Motor neuron (in vitro differentiated cells): ENCODE results near the gene DIS3L2. TPM values are rescaled to one million over a fixed set of nuclear protein-coding genes. Genes with fewer than 3 reads are reported as not detected.

Experiments
- ATAC-seq, 8 experiments: fragments of 200-7000 bp; cut with Tn5 transposase; replicated peaks in 6 of 8; 2 replicates each; pipeline ENCODE4 v1.8.0; 2021; ENCODE audit warnings: mild to moderate bottlenecking in 8 of 8, moderate library complexity in 8 of 8
- H3K27ac ChIP-seq, 2 donors: fragments of 250-450 bp; sonication (Bioruptor Pico); 2 replicates each; pipeline ENCODE4 v1.9.0; 2021; ENCODE audit warnings: antibody characterized with exemption in 2 of 2, mild to moderate bottlenecking in 2 of 2, moderate library complexity in 1 of 2
- H3K4me1 ChIP-seq, 2 donors: fragments of 250-450 bp; sonication (Bioruptor Pico); replicated peaks in 1 of 2; 2 replicates each; pipeline ENCODE4 v1.6.1; 2021; ENCODE audit warnings: antibody characterized with exemption in 2 of 2, mild to moderate bottlenecking in 2 of 2, moderate library complexity in 1 of 2
- H3K4me3 ChIP-seq, 5 donors: fragments of 250-450 bp; sonication (Bioruptor Pico); 2 replicates each; pipeline ENCODE4 v1.9.0; 2021; ENCODE audit warnings: antibody characterized with exemption in 5 of 5, mild to moderate bottlenecking in 5 of 5, moderate library complexity in 4 of 5
- WGBS, 10 experiments: fragments of 450-650 bp; shearing (Covaris generic); methylation state at CpG; one replicate each; pipeline ENCODE4 v1.0.0; 2022; 5-methylcytosine and 5-hydroxymethylcytosine counted together
- in situ Hi-C, 9 experiments: fragments of 400-800 bp; cut with MboI; loops; one replicate each; pipeline ENCODE4 v1.15.0; 2021; ENCODE audit warnings: low sequenced_read_pairs in 9 of 9, low pct_unique_long_range_greater_than_20kb in 2 of 9; ENCODE audit not compliant: unreplicated experiment in 9 of 9
- total RNA-seq, 8 experiments: library from RNA; unstranded; fragments of 300-600 nt; gene quantifications; 2 replicates each; pipeline versions ENCODE4 v1.2.3 to v1.2.4, GENCODE V29; 2022

DIS3L2 gene
- total RNA-seq, 8 experiments from 2014 or later = 10.6 to 33.1 (median 21.8) TPM

GRCh38 chr2:232006253-232006652, 44.7 kb downstream of the DIS3L2 start:
- in situ Hi-C loops = no loop called here
- Histone ChIP-seq H3K4me1 (no peaks in the 10 kb centered on the region), H3K27ac (no peak overlapping the region), H3K4me3 (no peak overlapping the region)
- ATAC-seq = no peak
- WGBS, 10 experiments = 59 to 100% (median 81%) methylated on average over 2 to 3 of the region's 3 CpGs

DNA sequence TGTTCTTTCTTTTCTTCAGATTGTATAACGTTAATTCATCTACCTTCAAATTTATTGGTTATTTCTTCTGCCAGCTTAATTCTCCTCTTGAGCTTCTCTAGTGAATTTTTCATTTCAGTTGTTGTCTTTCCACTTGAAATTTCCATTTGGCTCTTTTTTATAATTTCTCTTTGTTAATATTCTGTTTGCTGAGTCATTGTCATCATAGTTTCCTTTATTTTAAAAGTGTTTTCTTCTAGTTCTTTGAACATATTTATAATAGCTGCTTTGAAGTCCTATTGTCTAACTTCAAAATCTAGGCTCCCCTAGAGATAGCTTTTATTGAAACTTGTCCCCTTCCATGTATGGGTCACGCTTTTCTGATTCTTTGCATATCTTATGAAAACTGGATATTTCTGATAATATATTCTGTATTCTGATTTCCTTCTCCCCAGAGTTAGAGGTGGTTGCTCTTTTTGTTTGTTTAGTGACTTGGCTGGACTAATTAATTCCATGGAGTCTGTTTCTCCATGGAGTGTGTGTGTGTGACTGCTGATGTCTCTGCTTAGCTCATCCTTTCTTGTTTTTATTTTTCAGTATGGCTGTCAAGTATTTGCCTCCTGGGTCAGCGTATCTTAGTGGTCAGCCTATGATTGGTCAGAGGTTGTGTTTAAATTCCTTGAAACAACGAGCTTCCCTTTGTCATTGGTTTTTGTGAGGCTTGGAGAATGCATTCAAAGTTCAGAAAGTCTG, 47.6 kb downstream of the DIS3L2 start:
- WGBS, 10 experiments = 66 to 98% (median 83%) methylated on average over 2 to 4 of the region's 4 CpGs
- no peak overlapping the region for H3K4me3 ChIP-seq
- H3K27ac ChIP-seq = no peak overlapping the region
- ATAC-seq = peak in 3 of 8 experiments; percentile 15 to 32 (median 25)
- in situ Hi-C loops = no loop called here
- no peaks in the 10 kb centered on the region for H3K4me1 ChIP-seq

DNA sequence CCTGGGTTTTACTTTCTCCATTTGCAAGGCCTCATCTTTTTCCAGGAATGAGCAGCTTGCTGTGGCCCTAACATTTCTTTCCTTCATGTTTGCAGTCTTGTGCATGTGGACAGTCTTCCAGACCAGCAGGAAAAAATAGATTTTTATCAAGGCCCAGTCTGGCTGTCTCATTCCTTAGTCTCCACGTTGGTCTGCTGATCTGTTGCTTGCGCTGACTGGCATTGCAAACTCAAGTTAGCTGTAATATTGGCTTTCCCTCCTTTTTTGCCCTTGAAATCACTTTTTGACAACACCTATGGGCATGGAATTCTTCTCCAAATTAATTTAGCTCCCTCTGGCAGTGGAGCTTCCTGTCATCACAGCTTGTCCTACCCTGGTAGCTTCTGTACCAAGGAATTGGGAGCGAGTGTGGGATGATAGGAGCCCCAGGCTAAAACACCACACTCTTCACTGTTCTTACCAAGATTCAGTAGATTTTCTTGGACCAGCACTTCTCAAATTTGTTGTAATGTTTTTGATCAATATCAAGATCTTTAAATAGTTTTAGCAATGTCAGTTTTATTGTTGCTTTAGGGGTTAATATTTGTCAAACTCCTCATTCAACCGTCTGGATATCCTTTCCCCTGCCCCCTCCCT, 48.2 kb downstream of the DIS3L2 start:
- in situ Hi-C loops = no loop called here
- no peak for ATAC-seq
- no peak overlapping the region for H3K4me3 ChIP-seq
- WGBS, 10 experiments = 50 to 100% (median 93%) methylated on average over 1 to 4 of the region's 4 CpGs; no CpG with 5 or more reads in 1 of the 10 experiments
- H3K4me1 ChIP-seq = no peaks in the 10 kb centered on the region
- H3K27ac ChIP-seq = no peak overlapping the region

DNA sequence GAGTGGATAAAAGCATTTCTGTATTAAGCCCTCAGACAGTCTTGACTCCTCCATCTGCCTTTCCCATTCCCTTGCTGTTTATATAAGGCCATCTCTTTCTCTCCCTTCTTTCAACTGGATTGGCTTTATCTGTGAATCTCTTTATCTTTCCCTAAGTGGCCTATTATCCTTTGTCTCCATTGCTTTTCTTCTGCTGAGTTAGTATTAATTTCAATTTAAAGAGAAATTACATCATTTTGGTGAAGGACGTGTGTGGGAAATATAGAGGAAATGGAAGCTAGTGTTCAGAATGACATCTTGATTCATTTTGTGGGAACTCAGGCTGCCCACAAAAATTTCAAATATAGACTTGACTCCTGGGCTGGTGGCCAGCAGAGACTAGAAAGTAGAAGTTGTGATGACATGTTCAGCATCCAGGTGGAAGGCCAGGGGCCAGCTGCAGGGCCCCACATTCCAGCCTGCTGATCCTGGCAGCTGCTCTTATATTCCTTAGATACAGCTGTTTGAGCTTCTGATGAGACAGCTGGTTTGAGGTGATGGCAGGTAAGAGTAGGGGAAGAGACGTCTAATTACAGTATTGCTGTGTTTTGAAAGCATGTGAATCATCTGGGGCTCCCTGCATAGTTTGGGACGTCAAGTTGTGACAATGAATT, 52.3 kb downstream of the DIS3L2 start:
- 24 to 100% (median 86%) methylated on average over 1 to 3 of the region's 3 CpGs for WGBS, 10 experiments
- no peak overlapping the region for H3K4me3 ChIP-seq
- no peaks in the 10 kb centered on the region for H3K4me1 ChIP-seq
- no peak overlapping the region for H3K27ac ChIP-seq
- in situ Hi-C loops = no loop called here
- no peak for ATAC-seq

DNA sequence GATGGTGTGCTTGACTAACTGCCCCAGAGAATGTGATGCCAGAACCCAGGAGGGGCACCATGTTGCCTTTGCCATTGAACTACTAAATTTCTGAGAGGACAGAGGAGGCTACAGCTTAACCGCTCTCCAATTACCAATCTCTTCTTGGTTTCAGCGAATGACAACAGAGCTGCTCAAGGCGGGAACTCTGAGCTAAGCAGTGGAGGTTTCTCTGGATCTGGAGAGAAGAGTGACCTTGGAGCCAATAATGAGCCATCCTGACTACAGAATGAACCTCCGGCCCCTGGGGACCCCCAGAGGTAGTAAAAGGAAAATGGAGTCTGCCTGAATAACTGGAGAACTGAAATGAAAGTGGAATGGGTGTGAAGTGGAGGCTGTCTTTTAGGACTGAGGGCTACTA, 53.2 kb downstream of the DIS3L2 start:
- Histone ChIP-seq H3K4me3 (no peak overlapping the region), H3K27ac (no peak overlapping the region), H3K4me1 (no peaks in the 10 kb centered on the region)
- in situ Hi-C loops = no loop called here
- no peak for ATAC-seq
- 50 to 100% (median 89%) methylated on average over 2 to 4 of the region's 4 CpGs; no CpG with 5 or more reads in 4 of the 10 experiments for WGBS, 10 experiments

DNA sequence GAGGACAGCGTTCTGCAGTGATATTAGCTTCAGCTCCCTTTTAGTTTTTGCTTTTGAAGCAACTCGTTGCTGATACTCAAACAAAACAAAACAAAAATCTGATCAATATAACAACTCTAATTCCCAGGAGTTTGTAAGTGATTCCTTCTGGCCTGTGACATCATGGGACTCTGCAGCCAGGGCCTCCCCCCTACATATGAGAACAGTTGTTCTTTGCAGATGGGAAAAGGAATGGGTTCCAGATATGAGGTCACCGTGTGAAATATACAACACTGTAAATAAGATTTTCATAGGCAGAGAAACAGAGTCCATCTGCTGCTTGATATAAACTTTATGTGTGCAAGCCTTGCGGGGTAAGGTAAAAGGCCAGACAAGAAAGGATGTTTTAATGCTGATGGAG, 56.7 kb downstream of the DIS3L2 start:
- in situ Hi-C loops = no loop called here
- no peak overlapping the region for H3K27ac ChIP-seq
- ATAC-seq = no peak
- no peak overlapping the region for H3K4me3 ChIP-seq
- H3K4me1 ChIP-seq = no peaks in the 10 kb centered on the region
- 39 to 100% (median 90%) methylated on average over 1 to 4 of the region's 4 CpGs for WGBS, 10 experiments

- Histone ChIP-seq H3K4me3 (no peak overlapping the region), H3K27ac (no peak overlapping the region), H3K4me1 (no peaks in the 10 kb centered on the region)
- no peak for ATAC-seq
- 92 to 100% (median 95%) methylated on average over 1 to 3 of the region's 3 CpGs; no CpG with 5 or more reads in 3 of the 10 experiments for WGBS, 10 experiments
- in situ Hi-C loops = no loop called here
These were observed 61.2 kb downstream of the DIS3L2 start for GRCh38 chr2:232022718-232023117.

DNA sequence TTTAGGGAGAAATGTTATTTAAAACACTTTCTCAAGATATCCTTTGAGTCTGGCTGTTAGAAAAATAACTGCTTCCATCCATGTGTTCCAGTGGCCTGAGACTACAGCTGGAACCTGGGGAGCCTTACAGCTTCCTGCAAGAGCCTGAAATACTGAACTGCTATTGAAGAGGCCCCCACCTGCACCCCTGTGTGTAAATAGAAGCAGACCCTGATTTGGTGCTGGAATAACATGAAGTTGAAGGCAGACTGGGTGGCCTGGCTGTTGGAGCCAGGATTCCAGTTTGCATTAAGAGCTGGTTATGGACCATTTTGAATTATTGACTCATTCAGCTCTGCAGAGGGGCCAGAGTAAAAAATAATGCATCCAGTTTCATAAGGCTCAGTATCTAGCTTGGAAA, 61.9 kb downstream of the DIS3L2 start:
- H3K4me3 ChIP-seq = no peak overlapping the region
- no peaks in the 10 kb centered on the region for H3K4me1 ChIP-seq
- in situ Hi-C loops = no loop called here
- ATAC-seq = no peak
- no peak overlapping the region for H3K27ac ChIP-seq

DNA sequence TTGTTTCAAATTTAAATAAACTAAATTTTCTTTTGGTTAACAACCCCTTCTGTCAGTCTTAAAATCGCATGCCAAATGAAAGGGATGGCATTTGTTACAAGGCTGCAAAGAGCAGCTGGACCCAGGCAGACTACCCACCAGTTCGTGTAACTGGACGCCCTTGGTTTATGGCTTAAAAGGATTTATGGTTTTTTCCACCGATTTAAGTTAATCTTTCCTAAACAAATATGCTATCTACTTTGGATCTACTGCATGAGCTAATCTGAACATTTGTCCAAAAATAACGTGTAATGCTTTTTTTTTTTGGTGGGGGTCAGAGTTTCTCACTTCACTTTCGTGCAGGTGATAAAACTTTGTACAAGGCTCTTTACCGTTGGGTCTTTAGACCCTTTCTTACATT, 62.9 kb downstream of the DIS3L2 start:
- Histone ChIP-seq H3K27ac (no peak overlapping the region), H3K4me1 (no peaks in the 10 kb centered on the region), H3K4me3 (no peak overlapping the region)
- ATAC-seq = no peak
- WGBS, 10 experiments = 79 to 100% (median 89%) methylated on average over 2 to 7 of the region's 7 CpGs
- in situ Hi-C loops = no loop called here

DNA sequence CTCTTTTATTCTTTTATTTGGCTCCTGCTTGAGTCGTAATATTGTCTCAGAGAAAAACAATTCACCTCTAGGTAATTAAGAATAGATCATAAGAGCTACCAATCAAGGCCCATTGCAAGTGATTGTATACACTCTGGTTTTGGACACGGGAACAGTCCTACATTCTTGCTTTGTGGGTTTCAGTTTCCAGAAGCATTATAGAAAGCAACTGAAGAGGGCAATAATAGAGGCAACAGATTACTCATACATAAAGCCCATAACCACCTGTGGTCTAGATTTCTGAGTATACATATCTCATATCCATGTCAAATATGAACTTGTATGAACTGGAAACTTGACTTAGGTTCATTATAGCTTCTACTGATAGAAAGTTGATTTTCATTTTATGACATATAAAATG, 65.4 kb downstream of the DIS3L2 start:
- no peak overlapping the region for H3K27ac ChIP-seq
- WGBS, 10 experiments = 94 to 100% (median 100%) methylated on average over 1 to 2 of the region's 2 CpGs; no CpG with 5 or more reads in 2 of the 10 experiments
- no peak for ATAC-seq
- H3K4me1 ChIP-seq = no peaks in the 10 kb centered on the region
- in situ Hi-C loops = no loop called here
- no peak overlapping the region for H3K4me3 ChIP-seq

- in situ Hi-C loops = no loop called here
- ATAC-seq = no peak
- no peak overlapping the region for H3K27ac ChIP-seq
These were observed 66.0 kb downstream of the DIS3L2 start for GRCh38 chr2:232027530-232027929.

GRCh38 chr2:232028071-232028470, 66.6 kb downstream of the DIS3L2 start:
- 29 to 100% (median 93%) methylated on average over 1 to 2 of the region's 2 CpGs; no CpG with 5 or more reads in 1 of the 10 experiments for WGBS, 10 experiments
- in situ Hi-C loops = no loop called here
- Histone ChIP-seq H3K4me3 (no peak overlapping the region), H3K4me1 (no peaks in the 10 kb centered on the region), H3K27ac (no peak overlapping the region)
- no peak for ATAC-seq

More at GRCh38 chr2:232027530-232027929, 66.0 kb downstream of the DIS3L2 start:
- no peaks in the 10 kb centered on the region for H3K4me1 ChIP-seq
- H3K4me3 ChIP-seq = no peak overlapping the region

- H3K4me3 ChIP-seq = no peak overlapping the region
- no peak overlapping the region for H3K27ac ChIP-seq
- in situ Hi-C loops = no loop called here
- ATAC-seq = peak in 2 of 8 experiments; percentile 99 to 100
- no peaks in the 10 kb centered on the region for H3K4me1 ChIP-seq
These were observed 67.1 kb downstream of the DIS3L2 start for GRCh38 chr2:232028631-232029030.
